HEK293T (cell line): Measurements from ENCODE around the gene EGFL8.

Experiments
- CTCF ChIA-PET: fragments of 350-600 bp; formaldehyde crosslinking; extraction: SDS; loops from one replicate; lab custom pipeline; 2021; ENCODE audit warnings: antibody characterized with exemption, inconsistent platforms; lab: Yijun Ruan, JAX
- POLR2A ChIA-PET: fragments of 350-600 bp; formaldehyde crosslinking; extraction: SDS; loops from one replicate; lab custom pipeline; 2020; ENCODE audit warnings: antibody characterized with exemption, inconsistent platforms; lab: Yijun Ruan, JAX
- DNase-seq: peaks from one replicate; pipeline ENCODE4 v3.0.0; 2012; ENCODE audit warnings: mixed read lengths; ENCODE audit errors: extremely low spot score
- ARNT ChIP-seq: fragments of 450-650 bp; IDR thresholded peaks from 2 replicates; pipeline ENCODE4 v1.6.1; 2017; ENCODE audit warnings: mild to moderate bottlenecking
- BHLHE40 ChIP-seq: fragments of 450-650 bp; IDR thresholded peaks from 2 replicates; pipeline ENCODE4 v1.6.1; 2016; ENCODE audit warnings: mild to moderate bottlenecking, moderate library complexity, borderline replicate concordance
- CTBP1 ChIP-seq: fragments of 450-650 bp; IDR thresholded peaks from 2 replicates; pipeline ENCODE4 v1.6.1; 2016; ENCODE audit warnings: borderline replicate concordance
- ELF4 ChIP-seq: fragments of 450-650 bp; IDR thresholded peaks from 2 replicates; pipeline ENCODE4 v1.6.1; 2017; ENCODE audit warnings: antibody characterized with exemption
- FOXK2 ChIP-seq: fragments of 450-650 bp; IDR thresholded peaks from 2 replicates; pipeline ENCODE4 v1.6.1; 2016; ENCODE audit warnings: mild to moderate bottlenecking
- FOXM1 ChIP-seq: fragments of 450-650 bp; IDR thresholded peaks from 2 replicates; pipeline ENCODE4 v1.6.1; 2017; ENCODE audit warnings: mild to moderate bottlenecking, borderline replicate concordance
- HDGF ChIP-seq: fragments of 450-650 bp; IDR thresholded peaks from 2 replicates; pipeline ENCODE4 v1.6.1; 2017; ENCODE audit warnings: antibody characterized with exemption, borderline replicate concordance
- L3MBTL2 ChIP-seq: fragments of 450-650 bp; conservative IDR thresholded peaks from 2 replicates; pipeline ENCODE4 v1.6.1; 2016; ENCODE audit warnings: mild to moderate bottlenecking
- LEF1 ChIP-seq: fragments of 450-650 bp; IDR thresholded peaks from 2 replicates; pipeline ENCODE4 v1.6.1; 2017; ENCODE audit warnings: mild to moderate bottlenecking, borderline replicate concordance
- NFRKB ChIP-seq: fragments of 450-650 bp; IDR thresholded peaks from 2 replicates; pipeline ENCODE4 v1.6.1; 2016; ENCODE audit warnings: mild to moderate bottlenecking, moderate library complexity
- SP1 ChIP-seq: fragments of 450-650 bp; IDR thresholded peaks from 2 replicates; pipeline ENCODE4 v1.6.1; 2017
- SUZ12 ChIP-seq: fragments of 450-650 bp; IDR thresholded peaks from 2 replicates; pipeline ENCODE4 v1.6.1; 2016; ENCODE audit warnings: mild to moderate bottlenecking
- TARDBP ChIP-seq: fragments of 450-650 bp; IDR thresholded peaks from 2 replicates; pipeline ENCODE4 v1.6.1; 2016
- ZNF384 ChIP-seq: fragments of 450-650 bp; IDR thresholded peaks from 2 replicates; pipeline ENCODE4 v1.6.1; 2016
- TF ChIP-seq, protein P1 (sequence below): fragments of 450-650 bp; IDR thresholded peaks from 2 replicates; pipeline ENCODE4 v1.6.1; 2016

EGFL8 gene

GRCh38 chr6:32158052-32158451, 6.3 kb upstream of the EGFL8 start:
- ChIA-PET POLR2A (interaction anchor here (1.3 kb wide), 1 partner anchor 19 kb away, joined by 3 read pairs; no protein-coding TSS in a partner anchor), CTCF (no interaction called here)
- TF ChIP-seq CTBP1 (no peak), TARDBP (no peak), ARNT (no peak), BHLHE40 (no peak), FOXK2 (no peak), ZNF384 (no peak), SUZ12 (no peak), HDGF (no peak), FOXM1 (no peak), L3MBTL2 (no peak), NFRKB (no peak), ELF4 (no peak)
- TF ChIP-seq, protein P1, sequence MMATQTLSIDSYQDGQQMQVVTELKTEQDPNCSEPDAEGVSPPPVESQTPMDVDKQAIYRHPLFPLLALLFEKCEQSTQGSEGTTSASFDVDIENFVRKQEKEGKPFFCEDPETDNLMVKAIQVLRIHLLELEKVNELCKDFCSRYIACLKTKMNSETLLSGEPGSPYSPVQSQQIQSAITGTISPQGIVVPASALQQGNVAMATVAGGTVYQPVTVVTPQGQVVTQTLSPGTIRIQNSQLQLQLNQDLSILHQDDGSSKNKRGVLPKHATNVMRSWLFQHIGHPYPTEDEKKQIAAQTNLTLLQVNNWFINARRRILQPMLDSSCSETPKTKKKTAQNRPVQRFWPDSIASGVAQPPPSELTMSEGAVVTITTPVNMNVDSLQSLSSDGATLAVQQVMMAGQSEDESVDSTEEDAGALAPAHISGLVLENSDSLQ = no peak
- DNase-seq = no peak

- POLR2A ChIA-PET = interaction anchor here (3.1 kb wide), 1 partner anchor 13 kb away, joined by 19 read pairs; the partner anchor contains the start of gene AGPAT1
- CTCF ChIA-PET = no interaction called here
- TF ChIP-seq, protein P1 = no peak
- TF ChIP-seq NFRKB (no peak), CTBP1 (no peak), TARDBP (no peak)
- DNase-seq = no peak
These were observed 686 bp upstream of the EGFL8 start for GRCh38 chr6:32163559-32164258.

DNA sequence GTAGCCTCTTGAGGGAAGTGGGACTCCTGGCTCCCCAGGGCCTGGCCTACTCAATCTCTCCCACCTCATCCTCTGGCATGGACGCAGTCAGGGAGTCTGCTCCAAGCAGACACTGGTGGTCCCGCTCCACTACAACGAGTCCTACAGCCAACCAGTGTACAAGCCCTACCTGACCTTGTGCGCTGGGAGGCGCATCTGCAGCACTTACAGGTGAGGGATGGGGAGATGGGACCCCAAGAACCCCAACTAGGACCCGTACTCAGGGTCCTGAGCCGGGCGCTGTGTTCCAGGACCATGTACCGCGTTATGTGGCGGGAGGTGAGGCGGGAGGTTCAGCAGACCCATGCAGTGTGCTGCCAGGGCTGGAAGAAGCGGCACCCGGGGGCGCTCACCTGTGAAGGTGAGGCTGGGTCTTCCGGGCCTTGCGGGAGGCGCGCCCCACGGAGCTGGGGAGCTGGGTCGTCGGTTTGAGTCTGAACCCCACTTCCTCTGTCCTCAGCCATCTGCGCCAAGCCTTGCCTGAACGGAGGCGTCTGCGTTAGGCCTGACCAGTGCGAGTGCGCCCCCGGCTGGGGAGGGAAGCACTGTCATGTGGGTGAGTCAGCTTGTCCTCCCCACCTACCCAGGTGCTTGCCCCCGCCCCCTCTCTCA, 2.1 kb downstream of the EGFL8 start:
- no peak for DNase-seq
- POLR2A ChIA-PET = interaction anchor here (0.8 to 3.1 kb wide), 4 partner anchors 10 to 38 kb away, joined by 3 to 19 read pairs (median 5); partner anchors contain the start of genes AGPAT1 and FKBPL
- TF ChIP-seq SP1 = no peak
- TF ChIP-seq FOXM1 = no peak
- TF ChIP-seq FOXK2 = no peak
- TF ChIP-seq TARDBP = no peak
- TF ChIP-seq L3MBTL2 = no peak
- TF ChIP-seq ZNF384 = no peak
- TF ChIP-seq ELF4 = no peak
- no peak for TF ChIP-seq BHLHE40
- CTCF ChIA-PET = interaction anchor here (0.6 kb wide), 1 partner anchor 27 kb away, joined by 3 read pairs; no protein-coding TSS in a partner anchor

DNA sequence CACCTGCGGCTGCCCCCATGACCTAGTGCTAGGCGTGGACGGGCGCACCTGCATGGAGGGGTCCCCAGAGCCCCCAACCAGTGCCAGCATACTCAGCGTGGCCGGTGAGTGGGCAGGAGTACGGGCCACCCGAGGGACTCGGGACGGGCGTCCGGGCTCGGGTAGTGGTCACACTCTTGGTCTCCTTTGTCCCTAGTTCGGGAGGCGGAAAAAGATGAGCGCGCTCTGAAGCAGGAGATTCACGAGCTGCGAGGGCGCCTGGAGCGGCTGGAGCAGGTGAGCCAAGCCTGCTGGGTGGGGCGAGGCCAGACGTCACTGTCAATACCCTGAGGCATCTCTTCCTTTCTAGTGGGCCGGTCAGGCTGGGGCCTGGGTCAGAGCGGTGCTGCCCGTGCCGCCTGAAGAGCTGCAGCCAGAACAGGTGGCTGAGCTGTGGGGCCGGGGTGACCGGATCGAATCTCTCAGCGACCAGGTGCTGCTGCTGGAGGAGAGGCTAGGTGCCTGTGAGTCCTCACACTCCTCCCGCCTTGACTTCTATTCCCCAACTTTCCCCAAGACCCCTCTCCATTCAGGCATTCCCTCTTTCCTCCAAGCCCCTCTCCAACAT, 2.9 kb downstream of the EGFL8 start:
- POLR2A ChIA-PET = interaction anchor here (1.7 to 3.1 kb wide), 3 partner anchors 10 to 38 kb away, joined by 4 to 19 read pairs (median 10); partner anchors contain the start of gene AGPAT1
- TF ChIP-seq FOXK2 = no peak
- TF ChIP-seq FOXM1 = no peak
- CTCF ChIA-PET = interaction anchor here (1.2 kb wide), 1 partner anchor 48 kb away, joined by 3 read pairs; no protein-coding TSS in a partner anchor
- DNase-seq = no peak

DNA sequence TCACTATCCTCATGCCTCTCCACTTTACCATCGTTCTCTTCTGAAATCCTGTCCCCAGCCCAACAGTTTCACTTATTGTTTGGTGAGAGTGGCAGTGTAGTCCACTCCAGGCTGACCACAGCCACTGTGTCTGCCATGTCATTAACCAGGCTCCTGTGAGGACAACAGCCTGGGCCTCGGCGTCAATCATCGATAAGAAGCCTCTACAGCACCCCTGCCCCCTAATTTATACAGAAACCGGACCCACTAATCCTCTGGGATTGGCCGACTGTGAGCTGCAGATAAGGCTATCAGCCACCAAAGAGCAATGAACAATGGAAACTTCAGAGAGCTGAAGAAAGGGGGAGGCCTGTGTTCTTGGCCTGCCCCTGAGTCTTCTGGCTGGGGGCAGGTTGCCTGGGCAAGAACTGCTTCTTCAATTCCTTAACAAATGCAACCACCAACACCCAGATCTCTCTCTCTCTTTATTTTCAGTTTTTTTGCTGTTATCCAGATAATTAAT, 3.4 kb downstream of the EGFL8 start:
- CTCF ChIA-PET = interaction anchor here (1.2 kb wide), 1 partner anchor 49 kb away, joined by 3 read pairs; no protein-coding TSS in a partner anchor
- POLR2A ChIA-PET = interaction anchor here (2.0 kb wide), 1 partner anchor 9 kb away, joined by 10 read pairs; no protein-coding TSS in a partner anchor
- TF ChIP-seq, protein P1 = no peak
- no peak for TF ChIP-seq ZNF384

DNA sequence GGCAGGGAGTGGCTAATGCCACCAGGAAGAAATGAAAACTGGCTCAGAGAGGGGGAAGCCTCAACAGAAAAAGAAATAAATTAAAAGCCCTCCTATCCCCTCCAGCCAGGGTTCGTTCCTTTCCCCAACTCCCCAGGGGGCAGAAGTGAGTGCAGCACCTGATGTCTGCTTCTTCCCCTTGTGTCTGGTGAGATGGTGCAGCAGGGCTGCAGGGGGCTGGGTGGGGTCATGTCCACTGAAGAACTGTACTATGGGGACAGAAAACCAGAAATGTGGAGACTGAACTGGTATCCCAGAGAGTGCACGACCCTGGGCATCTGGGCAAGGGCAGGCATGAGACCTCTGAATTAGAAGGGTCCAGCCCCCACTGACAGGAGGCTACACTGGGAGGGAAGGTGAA, 4.0 kb downstream of the EGFL8 start:
- TF ChIP-seq LEF1 (no peak), SUZ12 (no peak), TARDBP (no peak), NFRKB (no peak), ZNF384 (no peak), CTBP1 (no peak), L3MBTL2 (no peak)
- TF ChIP-seq, protein P1 = no peak
- POLR2A ChIA-PET = interaction anchor here (2.0 kb wide), 1 partner anchor 9 kb away, joined by 10 read pairs; no protein-coding TSS in a partner anchor
- CTCF ChIA-PET = interaction anchor here (1.2 kb wide), 1 partner anchor 49 kb away, joined by 3 read pairs; no protein-coding TSS in a partner anchor
- no peak for DNase-seq

More for the DNA sequence above, 3.4 kb downstream of the EGFL8 start:
- no peak for DNase-seq
